Mucosa of descending colon (tissue), 3 donors: Measurements from ENCODE around the gene TMEM254. TPM values are rescaled to one million over a fixed set of nuclear protein-coding genes. Genes with fewer than 3 reads are reported as not detected.

Source experiments
- ATAC-seq: fragments of 200-7000 bp; cut with Tn5 transposase; one replicate; pipeline ENCODE4 v1.9.1; 2020; ENCODE audit warnings: mild to moderate bottlenecking, moderate library complexity
- DNase-seq, 3 donors: peaks; one replicate each; pipeline ENCODE4 v3.0.0-alpha.2; 2020
- H3K36me3 ChIP-seq: fragments of 200-600 bp; one replicate; pipeline ENCODE4 v1.8.0; 2021; ENCODE audit warnings: low read depth, mild to moderate bottlenecking
- H3K4me1 ChIP-seq: fragments of 200-600 bp; one replicate; pipeline ENCODE4 v1.8.0; 2021; ENCODE audit warnings: low read depth, mild to moderate bottlenecking
- H3K4me3 ChIP-seq: fragments of 200-600 bp; one replicate; pipeline ENCODE4 v1.8.0; 2021; ENCODE audit warnings: mild to moderate bottlenecking
- H3K9me3 ChIP-seq: fragments of 200-600 bp; one replicate; pipeline ENCODE4 v1.8.0; 2021; ENCODE audit warnings: mild to moderate bottlenecking
- CTCF ChIP-seq: fragments of 200-600 bp; IDR thresholded peaks from one replicate; pipeline ENCODE4 v1.8.0; 2022; ENCODE audit warnings: antibody characterized with exemption, mild to moderate bottlenecking
- intact Hi-C, 2 donors: fragments of 100-400 bp; cut with DNase I in 1 of 2; cut with micrococcal nuclease in 1 of 2; formaldehyde crosslinking; loops; one replicate each; pipeline versions ENCODE4 v1.11.0 to v1.11.1; 2022; cut with DNase I, micrococcal nuclease
- total RNA-seq, 3 donors: library from RNA; stranded (reverse); fragmentation: NEBNext Ultra II Directional in 2 of 3; extraction: Animal tissue kit (Norgen Biotek cat#: 25700) in 2 of 3; gene quantifications; one replicate each; pipeline versions ENCODE4 v1.2.1 to v1.2.4, GENCODE V29; 2021 to 2023
- donor health status: DM: no; HTN: no; CAD: no; lungs with moderate emphysema.
- donor health status: DM: no; HTN: no; CAD: no.
- donor health status: DM: no; HTN: yes; CAD: no.

TMEM254 gene
- total RNA-seq, 3 donors from 2014 or later: 17.2 to 34.5 (median 26.9) TPM

GRCh38 chr10:80070057-80070456 is 8.4 kb upstream of the TMEM254 start:
- H3K4me3 ChIP-seq: no peak overlapping the region
- no peaks in the 10 kb centered on the region for H3K9me3 ChIP-seq
- intact Hi-C loops: no loop called here
- ATAC-seq (no peak), DNase-seq (no peak)
- no peaks in the 10 kb centered on the region for H3K4me1 ChIP-seq
- TF ChIP-seq CTCF: no peak
- H3K36me3 ChIP-seq: no peaks in the 10 kb centered on the region

GRCh38 chr10:80072584-80072983 is 5.9 kb upstream of the TMEM254 start:
- Histone ChIP-seq H3K9me3 (no peaks in the 10 kb centered on the region), H3K36me3 (no peaks in the 10 kb centered on the region), H3K4me3 (no peak overlapping the region), H3K4me1 (peaks cover 4% of the 10 kb centered on the region)
- DNase-seq (no peak), ATAC-seq (no peak)
- intact Hi-C loops: no loop called here
- no peak for TF ChIP-seq CTCF

GRCh38 chr10:80075781-80076180 is 2.7 kb upstream of the TMEM254 start:
- H3K9me3 ChIP-seq: no peaks in the 10 kb centered on the region
- TF ChIP-seq CTCF: no peak
- no peaks in the 10 kb centered on the region for H3K36me3 ChIP-seq
- ATAC-seq (no peak), DNase-seq (no peak)
- H3K4me3 ChIP-seq: no peak overlapping the region
- H3K4me1 ChIP-seq: peaks cover 14% of the 10 kb centered on the region
- intact Hi-C loops: no loop called here

GRCh38 chr10:80077869-80078447 is 507 bp upstream of the TMEM254 start:
- no peaks in the 10 kb centered on the region for H3K9me3 ChIP-seq
- TF ChIP-seq CTCF: no peak
- H3K36me3 ChIP-seq: no peaks in the 10 kb centered on the region
- ATAC-seq (no peak), DNase-seq (peak in 1 of 3 donors; percentile 10)
- peaks cover 14% of the 10 kb centered on the region for H3K4me1 ChIP-seq
- intact Hi-C loops: no loop called here
- H3K4me3 ChIP-seq: peak overlapping the region; percentile 78

- Histone ChIP-seq H3K36me3 (no peaks in the 10 kb centered on the region), H3K9me3 (no peaks in the 10 kb centered on the region), H3K4me3 (peak overlapping the region; percentile 78), H3K4me1 (peaks cover 14% of the 10 kb centered on the region)
- peak; percentile 0 for TF ChIP-seq CTCF
- DNase-seq (no peak), ATAC-seq (no peak)
- intact Hi-C loops: no loop called here
These were observed 851 bp downstream of the TMEM254 start for GRCh38 chr10:80079312-80079719.

- ATAC-seq (no peak), DNase-seq (no peak)
- Histone ChIP-seq H3K9me3 (no peaks in the 10 kb centered on the region), H3K4me1 (peaks cover 14% of the 10 kb centered on the region), H3K36me3 (no peaks in the 10 kb centered on the region), H3K4me3 (no peak overlapping the region)
- intact Hi-C loops: no loop called here
- no peak for TF ChIP-seq CTCF
These were observed 2.6 kb downstream of the TMEM254 start for GRCh38 chr10:80081026-80081425.
